Activated CD4-positive, alpha-beta T cell treated with anti-CD3 and anti-CD28 coated beads, Interleukin-2, amount 10 ng/mL, durations not matched to agents 7 days and 5 days (primary cell): Measurements from ENCODE around the gene FADS3. TPM values are rescaled to one million over a fixed set of nuclear protein-coding genes. Genes with fewer than 3 reads are reported as not detected.

Experiments used
- CTCF ChIA-PET: fragments of 350-600 bp; sonication (Branson Sonifier 250); formaldehyde crosslinking; loops from one replicate; lab custom pipeline; 2021; ENCODE audit warnings: antibody characterized with exemption; lab: Charles Lee
- POLR2A ChIA-PET: fragments of 350-600 bp; sonication (Branson Sonifier 250); formaldehyde crosslinking; loops from one replicate; lab custom pipeline; 2021; ENCODE audit warnings: antibody characterized with exemption; lab: Charles Lee
- DNase-seq: peaks from one replicate; pipeline ENCODE4 v3.0.0-alpha.2; 2020
- H3K27ac Mint-ChIP-seq: one replicate; pipeline ENCODE4 v1.8.0; 2021; ENCODE audit warnings: mild to moderate bottlenecking, moderate library complexity, mixed read lengths
- H3K27me3 Mint-ChIP-seq: one replicate; pipeline ENCODE4 v1.8.0; 2021; ENCODE audit warnings: mixed read lengths
- H3K36me3 Mint-ChIP-seq: one replicate; pipeline ENCODE4 v1.8.0; 2021; ENCODE audit warnings: low read depth, mixed read lengths
- H3K4me1 Mint-ChIP-seq: one replicate; pipeline ENCODE4 v1.8.0; 2021; ENCODE audit warnings: mixed read lengths
- H3K4me3 Mint-ChIP-seq: one replicate; pipeline ENCODE4 v1.8.0; 2021; ENCODE audit warnings: mild to moderate bottlenecking, moderate library complexity, mixed read lengths
- H3K9me3 Mint-ChIP-seq: one replicate; pipeline ENCODE4 v1.8.0; 2021; ENCODE audit warnings: mixed read lengths
- total RNA-seq, 2 experiments: library from RNA; stranded (reverse); gene quantifications; one replicate each; pipeline ENCODE4 v1.2.3, GENCODE V29; 2021

The FADS3 gene, protein sequence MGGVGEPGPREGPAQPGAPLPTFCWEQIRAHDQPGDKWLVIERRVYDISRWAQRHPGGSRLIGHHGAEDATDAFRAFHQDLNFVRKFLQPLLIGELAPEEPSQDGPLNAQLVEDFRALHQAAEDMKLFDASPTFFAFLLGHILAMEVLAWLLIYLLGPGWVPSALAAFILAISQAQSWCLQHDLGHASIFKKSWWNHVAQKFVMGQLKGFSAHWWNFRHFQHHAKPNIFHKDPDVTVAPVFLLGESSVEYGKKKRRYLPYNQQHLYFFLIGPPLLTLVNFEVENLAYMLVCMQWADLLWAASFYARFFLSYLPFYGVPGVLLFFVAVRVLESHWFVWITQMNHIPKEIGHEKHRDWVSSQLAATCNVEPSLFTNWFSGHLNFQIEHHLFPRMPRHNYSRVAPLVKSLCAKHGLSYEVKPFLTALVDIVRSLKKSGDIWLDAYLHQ
- 1 to 10 TPM; 2.9 to 3.7 TPM for total RNA-seq

DNA sequence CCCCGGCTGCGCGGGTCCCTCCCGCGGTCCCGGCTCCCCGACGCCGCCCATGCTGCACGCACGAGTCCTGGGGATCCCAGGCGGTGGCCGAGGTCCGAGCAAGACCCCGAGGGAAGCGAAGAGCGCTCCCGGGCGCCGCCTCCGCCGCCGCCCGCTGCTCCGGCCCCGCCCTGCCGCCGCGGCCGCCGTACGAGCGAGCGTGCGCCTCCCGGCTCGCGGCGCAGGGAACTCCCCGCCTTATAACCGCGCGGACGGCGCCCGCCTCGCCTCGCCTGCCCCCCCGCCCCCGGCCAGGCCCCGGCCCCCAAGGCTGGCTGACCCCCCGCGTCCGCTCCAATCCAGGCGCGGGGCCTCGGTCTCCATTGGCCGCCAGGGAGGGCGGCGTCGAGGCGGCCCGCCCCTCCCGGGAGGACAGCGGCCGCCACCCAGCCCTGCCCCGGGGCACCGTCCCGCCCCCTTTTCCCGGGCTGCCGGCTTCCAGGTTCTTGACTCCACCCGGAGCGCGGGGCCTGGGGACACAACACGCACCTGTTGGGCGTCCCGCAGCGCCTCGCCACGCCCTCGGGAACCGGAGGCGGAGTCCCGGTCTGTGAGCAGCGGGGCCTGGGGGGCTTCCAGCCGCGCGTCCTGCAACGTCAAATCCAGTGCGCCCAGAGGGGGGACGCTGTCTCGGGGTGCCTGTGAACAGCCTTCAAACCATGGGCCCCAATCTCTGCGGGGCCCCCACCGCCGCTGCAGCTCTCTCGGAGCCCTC, at the start of gene FADS3:
Gene FADS3, minus strand, starts transcription at position 215 of the 754 bp plus-strand sequence. Its CDS starts 164 bp downstream, at position 51.
- ChIA-PET POLR2A (no interaction called here), CTCF (interaction anchor here (0.7 to 2.9 kb wide), 5 partner anchors 8 to 99 kb away, joined by 3 to 13 read pairs (median 3); partner anchors contain the start of gene TMEM258)
- peaks cover 14% of the 10 kb centered on the region for H3K27me3 Mint-ChIP-seq
- peaks cover 2% of the 10 kb centered on the region for H3K4me1 Mint-ChIP-seq
- H3K36me3 Mint-ChIP-seq = no peaks in the 10 kb centered on the region
- no peaks in the 10 kb centered on the region for H3K9me3 Mint-ChIP-seq
- peak; percentile 59 for DNase-seq
- no peak within 1 kb of the TSS for H3K27ac Mint-ChIP-seq
- peak within 1 kb of the TSS; percentile 74 for H3K4me3 Mint-ChIP-seq

DNA sequence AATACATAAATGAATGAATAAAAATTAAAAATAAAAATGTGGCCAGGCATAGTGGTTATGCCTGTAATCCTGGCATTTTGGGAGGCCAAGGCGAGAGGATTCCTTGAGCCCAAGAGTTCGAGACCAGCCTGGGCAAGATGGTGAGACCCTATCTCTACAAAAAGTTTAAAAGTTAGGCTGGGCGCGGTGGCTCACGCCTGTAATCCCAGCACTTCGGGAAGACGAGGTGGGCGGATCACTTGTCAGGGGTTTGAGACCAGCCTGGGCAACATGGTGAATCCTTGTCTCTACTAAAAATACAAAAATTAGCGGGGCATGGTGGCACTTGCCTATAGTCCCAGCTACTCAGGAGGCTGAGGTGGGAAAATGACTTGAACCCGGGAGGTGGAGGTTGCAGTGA, 49.1 kb upstream of the FADS3 start:
- ChIA-PET POLR2A (no interaction called here), CTCF (interaction anchor here (0.6 kb wide), 2 partner anchors 19 to 59 kb away, joined by 3 read pairs; no protein-coding TSS in a partner anchor)
- Mint-ChIP-seq H3K36me3 (no peaks in the 10 kb centered on the region), H3K4me3 (no peak overlapping the region), H3K9me3 (peaks cover 4% of the 10 kb centered on the region), H3K27me3 (peaks cover 28% of the 10 kb centered on the region), H3K27ac (no peak overlapping the region), H3K4me1 (no peaks in the 10 kb centered on the region)
- DNase-seq = no peak

DNA sequence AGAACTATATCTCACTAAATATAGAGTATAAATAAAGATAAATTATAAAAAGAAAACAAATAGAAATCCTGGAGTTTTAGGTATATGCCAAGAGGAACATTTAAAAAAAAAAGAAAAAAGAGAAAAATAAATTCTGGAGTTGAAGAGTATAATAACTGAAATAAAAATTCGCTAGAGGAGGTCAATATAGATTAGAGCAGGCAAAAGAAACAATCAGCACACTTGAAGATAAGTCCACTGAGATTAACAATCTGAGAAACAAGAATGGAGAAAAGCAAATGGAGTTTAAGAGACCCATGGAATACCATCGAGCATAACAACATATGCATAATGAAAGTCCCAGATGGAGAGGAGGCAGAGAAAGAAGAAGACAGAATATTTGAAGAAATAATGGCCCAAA, 44.5 kb upstream of the FADS3 start:
- H3K27ac Mint-ChIP-seq = no peak overlapping the region
- H3K4me3 Mint-ChIP-seq = no peak overlapping the region
- no peaks in the 10 kb centered on the region for H3K4me1 Mint-ChIP-seq
- POLR2A ChIA-PET = no interaction called here
- H3K9me3 Mint-ChIP-seq = peaks cover 4% of the 10 kb centered on the region
- no peaks in the 10 kb centered on the region for H3K36me3 Mint-ChIP-seq
- CTCF ChIA-PET = interaction anchor here (1.0 to 2.4 kb wide), 5 partner anchors 12 to 146 kb away, joined by 3 to 7 read pairs (median 4); partner anchors contain the start of gene BEST1
- H3K27me3 Mint-ChIP-seq = peaks cover 41% of the 10 kb centered on the region
- DNase-seq = no peak

DNA sequence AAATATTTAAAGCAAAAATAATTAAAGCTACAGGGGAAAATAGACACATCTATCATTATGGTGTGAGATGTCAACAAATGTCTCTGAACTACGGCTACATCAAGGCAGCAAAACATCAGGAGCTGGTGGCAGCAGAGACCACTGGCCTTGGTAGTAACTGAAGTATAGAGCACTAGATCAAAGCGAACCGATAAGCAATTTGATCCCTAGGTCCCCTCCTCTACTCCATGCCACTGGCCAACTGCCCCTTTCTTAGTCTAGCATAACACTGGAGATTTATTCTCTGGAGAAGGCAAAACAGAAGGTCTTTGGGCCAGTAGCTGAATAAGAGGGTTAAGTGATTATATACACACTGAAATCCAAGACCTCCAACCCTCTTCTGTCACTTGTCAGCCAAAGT, 39.6 kb upstream of the FADS3 start:
- peaks cover 22% of the 10 kb centered on the region for H3K27me3 Mint-ChIP-seq
- no peak overlapping the region for H3K27ac Mint-ChIP-seq
- DNase-seq = no peak
- H3K36me3 Mint-ChIP-seq = no peaks in the 10 kb centered on the region
- H3K4me1 Mint-ChIP-seq = no peaks in the 10 kb centered on the region
- ChIA-PET POLR2A (no interaction called here), CTCF (interaction anchor here (0.7 to 0.8 kb wide), 2 partner anchors 17 to 32 kb away, joined by 3 read pairs; no protein-coding TSS in a partner anchor)
- peaks cover 1% of the 10 kb centered on the region for H3K9me3 Mint-ChIP-seq
- H3K4me3 Mint-ChIP-seq = no peak overlapping the region

- CTCF ChIA-PET = interaction anchor here (0.8 to 0.9 kb wide), 2 partner anchors 9 to 153 kb away, joined by 3 to 5 read pairs; no protein-coding TSS in a partner anchor
- no peaks in the 10 kb centered on the region for H3K9me3 Mint-ChIP-seq
- POLR2A ChIA-PET = no interaction called here
- H3K27me3 Mint-ChIP-seq = peaks cover 14% of the 10 kb centered on the region
- H3K27ac Mint-ChIP-seq = no peak overlapping the region
- H3K4me1 Mint-ChIP-seq = no peaks in the 10 kb centered on the region
- no peaks in the 10 kb centered on the region for H3K36me3 Mint-ChIP-seq
- DNase-seq = no peak
- H3K4me3 Mint-ChIP-seq = no peak overlapping the region
These were observed 37.3 kb upstream of the FADS3 start for GRCh38 chr11:61928606-61929005.

DNA sequence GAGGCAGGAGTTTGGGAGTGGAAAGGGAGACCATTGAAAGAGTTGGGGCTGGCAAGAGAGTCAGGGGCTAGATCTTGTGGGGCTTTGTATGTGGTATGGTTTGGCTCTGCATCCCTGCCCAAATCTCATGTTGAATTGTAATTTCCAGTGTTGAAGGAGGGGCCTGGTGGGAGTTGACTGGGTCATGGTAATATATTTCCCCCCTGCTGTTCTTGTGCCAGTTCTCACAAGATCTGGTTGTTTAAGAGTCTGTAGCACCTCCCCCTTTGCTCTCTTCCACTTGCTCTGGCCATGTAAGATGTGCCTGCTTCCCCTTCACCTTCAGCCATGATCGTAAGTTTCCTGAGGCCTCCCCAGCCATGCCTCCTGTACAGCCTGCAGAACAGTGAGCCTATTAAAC, 36.2 kb upstream of the FADS3 start:
- H3K4me3 Mint-ChIP-seq = no peak overlapping the region
- H3K4me1 Mint-ChIP-seq = no peaks in the 10 kb centered on the region
- no peaks in the 10 kb centered on the region for H3K36me3 Mint-ChIP-seq
- H3K27ac Mint-ChIP-seq = no peak overlapping the region
- peaks cover 9% of the 10 kb centered on the region for H3K27me3 Mint-ChIP-seq
- ChIA-PET CTCF (no interaction called here), POLR2A (no interaction called here)
- H3K9me3 Mint-ChIP-seq = no peaks in the 10 kb centered on the region
- DNase-seq = no peak

DNA sequence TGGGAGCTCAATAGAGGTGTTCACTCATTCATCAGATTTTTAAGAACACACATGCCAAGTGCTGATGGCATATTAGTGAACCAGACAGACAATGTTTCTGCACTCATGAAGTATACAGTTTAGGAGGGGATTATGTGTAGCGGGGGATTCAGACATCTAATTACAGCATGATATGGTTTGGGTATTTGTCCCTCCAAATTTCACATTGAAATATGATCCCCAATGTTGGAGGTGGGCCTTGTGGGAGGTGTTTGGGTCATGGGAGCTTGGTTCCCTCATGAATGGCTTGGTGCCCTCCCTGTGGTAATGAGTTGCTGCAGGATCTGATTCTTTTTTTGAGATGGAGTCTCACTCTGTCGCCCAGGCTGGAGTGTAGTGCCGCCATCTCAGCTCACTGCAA, 34.9 kb upstream of the FADS3 start:
- no peaks in the 10 kb centered on the region for H3K4me1 Mint-ChIP-seq
- ChIA-PET POLR2A (no interaction called here), CTCF (interaction anchor here (1.4 kb wide), 1 partner anchor 11 kb away, joined by 3 read pairs; no protein-coding TSS in a partner anchor)
- no peak overlapping the region for H3K27ac Mint-ChIP-seq
- H3K36me3 Mint-ChIP-seq = no peaks in the 10 kb centered on the region
- H3K9me3 Mint-ChIP-seq = no peaks in the 10 kb centered on the region
- H3K4me3 Mint-ChIP-seq = no peak overlapping the region
- peaks cover 6% of the 10 kb centered on the region for H3K27me3 Mint-ChIP-seq
- DNase-seq = no peak

- no peaks in the 10 kb centered on the region for H3K36me3 Mint-ChIP-seq
- CTCF ChIA-PET = interaction anchor here (1.4 kb wide), 1 partner anchor 11 kb away, joined by 3 read pairs; no protein-coding TSS in a partner anchor
- peaks cover 3% of the 10 kb centered on the region for H3K27me3 Mint-ChIP-seq
- POLR2A ChIA-PET = no interaction called here
- no peak for DNase-seq
- H3K27ac Mint-ChIP-seq = no peak overlapping the region
- no peaks in the 10 kb centered on the region for H3K9me3 Mint-ChIP-seq
- H3K4me3 Mint-ChIP-seq = no peak overlapping the region
- no peaks in the 10 kb centered on the region for H3K4me1 Mint-ChIP-seq
These were observed 34.4 kb upstream of the FADS3 start for GRCh38 chr11:61925736-61926135.

DNA sequence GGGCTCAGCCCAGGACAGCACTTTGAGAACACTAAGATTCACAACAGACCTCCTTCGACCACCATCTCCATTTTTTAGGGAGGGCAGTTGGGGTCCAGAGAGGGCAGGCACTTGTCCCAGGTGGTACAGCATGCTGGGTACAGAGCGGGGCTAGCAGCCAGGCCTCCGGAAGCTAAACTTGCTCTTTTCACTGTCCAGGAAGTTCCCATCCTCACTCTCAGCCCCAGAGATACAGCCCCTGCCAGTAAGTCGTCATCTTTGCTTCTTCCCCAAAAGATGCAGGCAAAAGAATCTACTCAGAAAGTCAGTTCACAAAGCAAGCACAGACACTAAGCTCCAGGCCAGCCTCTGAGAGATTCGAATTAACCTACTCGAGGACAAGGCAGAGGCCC, 32.7 kb upstream of the FADS3 start:
- no peak overlapping the region for H3K27ac Mint-ChIP-seq
- no peaks in the 10 kb centered on the region for H3K36me3 Mint-ChIP-seq
- CTCF ChIA-PET = interaction anchor here (2.0 kb wide), 1 partner anchor 23 kb away, joined by 6 read pairs; no protein-coding TSS in a partner anchor
- no peaks in the 10 kb centered on the region for H3K9me3 Mint-ChIP-seq
- no peak overlapping the region for H3K4me3 Mint-ChIP-seq
- H3K4me1 Mint-ChIP-seq = no peaks in the 10 kb centered on the region
- no peak for DNase-seq
- H3K27me3 Mint-ChIP-seq = peaks cover 11% of the 10 kb centered on the region
- POLR2A ChIA-PET = no interaction called here

DNA sequence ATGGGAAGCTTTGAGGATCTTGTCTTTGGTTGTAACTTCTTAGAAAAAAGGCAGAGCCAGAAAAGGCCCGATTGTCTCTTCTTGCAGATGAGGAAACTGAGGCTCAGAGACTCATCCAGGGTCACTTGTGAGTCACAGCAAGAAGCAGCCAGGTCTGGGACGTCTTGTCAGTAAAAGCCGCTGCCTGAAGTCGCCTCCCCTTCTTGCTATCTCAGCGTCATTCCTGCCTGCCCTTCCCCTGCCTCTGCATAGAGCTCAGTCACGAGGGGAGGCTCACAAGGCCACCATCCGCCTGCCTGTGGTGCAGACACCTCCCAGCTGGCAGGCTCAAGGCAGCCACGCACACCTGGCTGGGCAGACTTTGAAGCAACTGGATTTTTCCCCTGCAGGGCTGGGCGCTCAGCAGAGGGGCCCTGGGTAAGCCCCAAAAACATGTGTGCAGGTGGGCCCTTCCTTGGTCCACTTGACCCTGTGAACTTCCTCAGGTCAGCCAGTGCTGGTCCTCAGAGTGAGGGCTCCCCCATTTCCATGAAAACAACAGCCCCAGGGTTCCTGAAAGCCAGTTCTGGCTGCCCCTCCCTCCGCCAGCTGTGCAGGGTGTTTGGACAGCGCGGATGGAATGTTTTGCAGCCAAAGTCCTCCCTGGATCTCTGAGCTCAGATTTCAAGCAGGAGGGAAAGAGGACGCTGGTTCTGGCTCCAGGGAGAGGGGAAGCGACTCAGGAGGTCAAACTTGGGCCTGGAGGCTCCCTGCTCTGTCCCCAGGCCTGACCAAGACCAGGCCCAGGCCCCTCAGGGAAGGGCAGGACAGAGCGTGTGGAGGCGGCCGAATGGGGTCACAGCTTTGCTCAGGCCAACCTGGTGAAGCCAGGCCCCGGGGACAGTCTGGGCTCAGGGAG, 32.1 kb upstream of the FADS3 start:
- Mint-ChIP-seq H3K36me3 (no peaks in the 10 kb centered on the region), H3K4me3 (no peak overlapping the region), H3K27me3 (peaks cover 18% of the 10 kb centered on the region), H3K9me3 (no peaks in the 10 kb centered on the region), H3K27ac (no peak overlapping the region), H3K4me1 (peaks cover under 1% of the 10 kb centered on the region)
- DNase-seq = no peak
- ChIA-PET CTCF (interaction anchor here (1.5 to 2.0 kb wide), 2 partner anchors 24 to 53 kb away, joined by 4 to 6 read pairs; no protein-coding TSS in a partner anchor), POLR2A (no interaction called here)

GRCh38 chr11:61922539-61922938, 31.2 kb upstream of the FADS3 start:
- CTCF ChIA-PET = interaction anchor here (1.5 to 2.0 kb wide), 2 partner anchors 25 to 52 kb away, joined by 4 to 6 read pairs; no protein-coding TSS in a partner anchor
- peaks cover 26% of the 10 kb centered on the region for H3K27me3 Mint-ChIP-seq
- no peaks in the 10 kb centered on the region for H3K9me3 Mint-ChIP-seq
- H3K27ac Mint-ChIP-seq = no peak overlapping the region
- no peak for DNase-seq
- POLR2A ChIA-PET = no interaction called here
- no peaks in the 10 kb centered on the region for H3K36me3 Mint-ChIP-seq
- H3K4me3 Mint-ChIP-seq = no peak overlapping the region
- peaks cover 9% of the 10 kb centered on the region for H3K4me1 Mint-ChIP-seq

GRCh38 chr11:61921446-61921845, 30.1 kb upstream of the FADS3 start:
- ChIA-PET CTCF (no interaction called here), POLR2A (no interaction called here)
- no peak overlapping the region for H3K27ac Mint-ChIP-seq
- no peak overlapping the region for H3K4me3 Mint-ChIP-seq
- H3K9me3 Mint-ChIP-seq = no peaks in the 10 kb centered on the region
- DNase-seq = no peak
- peaks cover 9% of the 10 kb centered on the region for H3K4me1 Mint-ChIP-seq
- H3K36me3 Mint-ChIP-seq = no peaks in the 10 kb centered on the region
- H3K27me3 Mint-ChIP-seq = peaks cover 31% of the 10 kb centered on the region
